Stimulated activated CD4-positive, alpha-beta T cell treated with anti-CD3 and anti-CD28 coated beads, Interleukin-12 subunit alpha, Interleukin-12 subunit beta, amount 100 ng/mL, for 4 hours (primary cell): ENCODE measurements around the gene CNTN2.

Experiments used
- DNase-seq: peaks from one replicate; pipeline ENCODE4 v3.0.0-alpha.2; 2020

The CNTN2 gene

GRCh38 chr1:205025239-205025638 is 17.8 kb upstream of the CNTN2 start:
- no peak for DNase-seq

- no peak for DNase-seq
Observed at GRCh38 chr1:205026181-205026580, 16.8 kb upstream of the CNTN2 start.

GRCh38 chr1:205028390-205028789 is 14.6 kb upstream of the CNTN2 start:
- DNase-seq = no peak

GRCh38 chr1:205028924-205029323 is 14.1 kb upstream of the CNTN2 start:
- DNase-seq = no peak

- DNase-seq = no peak
Observed at GRCh38 chr1:205030241-205030640, 12.8 kb upstream of the CNTN2 start.

- no peak for DNase-seq
Observed at GRCh38 chr1:205030896-205031295, 12.1 kb upstream of the CNTN2 start.

GRCh38 chr1:205032508-205032907 is 10.5 kb upstream of the CNTN2 start:
- no peak for DNase-seq

- DNase-seq = no peak
Observed at GRCh38 chr1:205037539-205037938, 5.5 kb upstream of the CNTN2 start.

GRCh38 chr1:205038132-205038786 is 4.8 kb upstream of the CNTN2 start:
- no peak for DNase-seq

- DNase-seq = no peak
Observed at GRCh38 chr1:205041001-205041715, 1.9 kb upstream of the CNTN2 start.

- no peak for DNase-seq
Observed at GRCh38 chr1:205041998-205042910, 758 bp upstream of the CNTN2 start.

- DNase-seq = no peak
Observed at GRCh38 chr1:205043866-205044265, 854 bp downstream of the CNTN2 start.

- no peak for DNase-seq
Observed at GRCh38 chr1:205044741-205045140, 1.7 kb downstream of the CNTN2 start.

- no peak for DNase-seq
Observed at GRCh38 chr1:205045146-205045545, 2.1 kb downstream of the CNTN2 start.

- no peak for DNase-seq
Observed at GRCh38 chr1:205046870-205047269, 3.9 kb downstream of the CNTN2 start.

- no peak for DNase-seq
Observed at GRCh38 chr1:205047764-205048231, 4.8 kb downstream of the CNTN2 start.

GRCh38 chr1:205048382-205048781 is 5.4 kb downstream of the CNTN2 start:
- no peak for DNase-seq

- DNase-seq = no peak
Observed at GRCh38 chr1:205049479-205049878, 6.5 kb downstream of the CNTN2 start.

- DNase-seq = no peak
Observed at GRCh38 chr1:205052690-205053089, 9.7 kb downstream of the CNTN2 start.

- no peak for DNase-seq
Observed at GRCh38 chr1:205053296-205053695, 10.3 kb downstream of the CNTN2 start.

GRCh38 chr1:205054013-205054412 is 11.0 kb downstream of the CNTN2 start:
- no peak for DNase-seq

- no peak for DNase-seq
Observed at GRCh38 chr1:205056188-205056611, 13.2 kb downstream of the CNTN2 start.

GRCh38 chr1:205056956-205057568 is 14.1 kb downstream of the CNTN2 start:
- no peak for DNase-seq
